ENCODE data around the gene UPF1. TPM values are rescaled to one million over a fixed set of nuclear protein-coding genes. Genes with fewer than 3 reads are reported as not detected.

Gene UPF1
- total and polyA plus RNA-seq, 2 of the 13 experiments (the other 11 are each of a cell fraction or from before 2014, with no cell fraction given): 16.9 to 41.8 TPM

- peak; percentile 33 for TF ChIP-seq TEAD3 (CRISPR knock-in tag; optimal IDR thresholded peaks at IDR 0.05; ENCODE audit: borderline replicate concordance)
- no peak for TF ChIP-seq ZNF256 (CRISPR knock-in tag; conservative IDR thresholded peaks at IDR 0.05)
- 0 out of 2 replicates have a peak, but pooled peaks have one; percentile 28 for TF ChIP-seq PAXIP1 (CRISPR knock-in tag; conservative IDR thresholded peaks at IDR 0.05)
- TF ChIP-seq ZBTB10 (CRISPR knock-in tag; IDR thresholded peaks at IDR 0.05; ENCODE audit: borderline replicate concordance): no peak
- 0 out of 2 replicates have a peak, but pooled peaks have one; percentile 8 for TF ChIP-seq ARID5B (CRISPR knock-in tag; IDR thresholded peaks at IDR 0.05)
- no peak for TF ChIP-seq MTA3 (CRISPR knock-in tag; IDR thresholded peaks at IDR 0.05)
- TF ChIP-seq ARNT (IDR thresholded peaks at IDR 0.05): no peak
- TF ChIP-seq RNF2 (conservative IDR thresholded peaks at IDR 0.05; ENCODE audit: low read depth): no peak
- 0 out of 4 replicates have a peak, but pooled peaks of 1 of the 2 experiments have one; percentile 22 for TF ChIP-seq HMGXB4 (CRISPR knock-in tag; IDR thresholded peaks at IDR 0.05; ENCODE audit: borderline replicate concordance in 1 of 2, low read depth in 1 of 2)
- no peak for TF ChIP-seq PRPF4 (IDR thresholded peaks at IDR 0.05; ENCODE audit: low read depth, low read length, poor library complexity, severe bottlenecking)
- TF ChIP-seq ZNF619 (CRISPR knock-in tag; IDR thresholded peaks at IDR 0.05): 0 out of 2 replicates have a peak, but pooled peaks have one; percentile 32
- TF ChIP-seq ARNTL (CRISPR knock-in tag; IDR thresholded peaks at IDR 0.05): no peak
- TF ChIP-seq SOX13 (IDR thresholded peaks at IDR 0.05): peak; percentile 24; the same call in 1 of the 2 replicates
- TF ChIP-seq SOX13 (CRISPR knock-in tag; conservative IDR thresholded peaks at IDR 0.05 in 1 of 2, IDR thresholded peaks at IDR 0.05 in 1 of 2): peak in 1 of 2 experiments; percentile 87; a peak in 2 of 4 replicates
These were observed 2.3 kb downstream of the UPF1 start (continued) for GRCh38 chr19:18833849-18834643.

Measured in HepG2 (cell line).